HG02798 (cell line): ENCODE measurements around the gene BICDL2.
"Not testable (repeated sequence)": the region's sequence is repeated elsewhere in the genome, so short reads cannot be mapped to it uniquely, and the experiment has no call there.

Experiments
- ATAC-seq: cut with Tn5 transposase; IDR thresholded peaks from one replicate; pipeline ENCODE4 v1.9.1; 2021; ENCODE audit warnings: mild to moderate bottlenecking; ENCODE audit not compliant: unreplicated experiment, poor library complexity

The BICDL2 gene

DNA sequence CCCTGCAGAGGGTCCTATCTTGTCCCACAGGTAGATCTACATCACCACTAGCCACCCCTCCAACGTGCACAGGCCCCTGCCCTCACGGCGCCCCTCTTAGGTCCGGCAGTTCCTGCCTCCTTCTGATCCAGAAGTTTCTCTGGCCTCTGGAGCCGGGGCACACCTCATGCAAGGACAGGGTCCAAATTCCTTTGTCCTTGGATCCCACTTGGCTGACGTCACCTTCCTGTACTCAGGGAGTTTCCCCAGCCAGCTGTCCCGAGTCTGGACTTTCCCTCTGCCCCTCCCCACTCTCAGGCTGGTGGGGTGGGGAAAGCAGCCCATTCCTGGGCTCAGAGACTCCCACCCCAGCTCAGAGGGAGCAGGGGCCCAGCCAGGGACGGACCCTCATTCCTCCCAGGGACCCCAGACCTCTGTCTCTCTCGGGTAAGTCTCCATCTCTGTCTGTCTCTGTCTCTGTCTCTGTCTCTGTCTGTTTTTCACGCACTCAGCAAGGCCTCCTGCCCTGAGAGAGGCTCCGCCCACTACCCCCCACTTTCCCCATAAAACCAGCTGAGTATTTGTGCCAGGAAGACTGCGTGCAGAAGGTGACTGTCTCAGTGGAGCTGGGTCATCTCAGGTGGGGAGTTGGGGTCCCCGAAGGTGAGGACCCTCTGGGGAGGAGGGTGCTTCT is 28.5 kb upstream of the BICDL2 start, which contains the start of gene IL32:
Gene IL32 (plus strand): TSS at position 572 of the 673 bp plus-strand sequence. CDS start 172 bp downstream, outside the sequence.
- peak; percentile 52 for ATAC-seq

DNA sequence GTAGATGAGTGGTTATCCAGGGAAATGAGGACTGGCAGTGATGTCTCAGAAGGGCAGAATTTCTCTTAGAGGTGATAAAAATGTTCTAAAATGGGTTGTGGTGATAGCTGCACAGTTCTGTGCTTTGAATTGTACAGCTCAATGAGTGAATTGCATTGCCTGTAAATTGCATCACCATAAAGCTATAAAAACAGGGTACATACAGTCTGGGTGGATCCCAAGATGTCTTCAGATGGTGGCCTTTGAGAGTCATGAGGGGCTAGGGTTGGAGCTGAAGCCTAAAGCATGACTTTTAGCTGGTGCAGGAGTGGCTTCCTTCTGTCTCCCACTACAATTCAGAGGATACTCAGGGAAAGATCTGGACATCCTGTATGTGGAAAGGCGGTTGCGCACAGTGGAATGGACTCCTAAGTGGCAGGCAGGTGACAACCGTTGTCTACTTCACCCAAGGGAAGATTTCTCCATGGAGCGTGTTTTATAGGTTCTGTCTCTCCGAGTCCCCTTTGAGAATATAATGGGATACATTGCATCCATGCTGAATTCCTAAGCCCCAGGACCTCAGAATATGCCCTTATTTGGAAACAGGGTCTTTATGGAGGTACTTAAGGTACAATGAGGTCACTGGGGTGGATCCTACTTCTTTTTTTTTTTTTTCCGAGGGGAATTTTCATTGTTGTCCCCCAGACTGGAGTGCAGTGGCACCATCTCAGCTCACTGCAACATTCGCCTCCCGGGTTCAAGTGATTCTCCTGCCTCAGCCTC is 27.1 kb upstream of the BICDL2 start:
- no peak for ATAC-seq

DNA sequence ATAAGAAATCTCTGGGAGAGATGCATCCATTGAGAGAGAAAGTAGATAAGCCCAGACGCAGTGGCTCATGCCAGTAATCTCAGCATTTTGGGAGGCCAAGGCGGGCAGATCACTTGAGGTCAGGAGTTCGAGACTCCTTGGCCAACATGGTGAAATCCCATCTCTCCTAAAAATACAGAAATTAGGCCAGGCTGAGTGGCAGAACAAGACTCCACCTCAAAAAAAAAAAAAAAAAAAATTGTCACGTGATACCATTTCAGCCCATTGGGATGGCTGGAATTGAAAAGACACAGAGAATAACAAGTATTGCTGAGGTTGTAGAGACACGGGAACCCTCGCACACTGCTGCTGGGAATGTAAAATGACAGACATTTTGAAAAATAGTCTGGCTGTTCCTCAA is 25.8 kb upstream of the BICDL2 start:
- ATAC-seq = no peak

DNA sequence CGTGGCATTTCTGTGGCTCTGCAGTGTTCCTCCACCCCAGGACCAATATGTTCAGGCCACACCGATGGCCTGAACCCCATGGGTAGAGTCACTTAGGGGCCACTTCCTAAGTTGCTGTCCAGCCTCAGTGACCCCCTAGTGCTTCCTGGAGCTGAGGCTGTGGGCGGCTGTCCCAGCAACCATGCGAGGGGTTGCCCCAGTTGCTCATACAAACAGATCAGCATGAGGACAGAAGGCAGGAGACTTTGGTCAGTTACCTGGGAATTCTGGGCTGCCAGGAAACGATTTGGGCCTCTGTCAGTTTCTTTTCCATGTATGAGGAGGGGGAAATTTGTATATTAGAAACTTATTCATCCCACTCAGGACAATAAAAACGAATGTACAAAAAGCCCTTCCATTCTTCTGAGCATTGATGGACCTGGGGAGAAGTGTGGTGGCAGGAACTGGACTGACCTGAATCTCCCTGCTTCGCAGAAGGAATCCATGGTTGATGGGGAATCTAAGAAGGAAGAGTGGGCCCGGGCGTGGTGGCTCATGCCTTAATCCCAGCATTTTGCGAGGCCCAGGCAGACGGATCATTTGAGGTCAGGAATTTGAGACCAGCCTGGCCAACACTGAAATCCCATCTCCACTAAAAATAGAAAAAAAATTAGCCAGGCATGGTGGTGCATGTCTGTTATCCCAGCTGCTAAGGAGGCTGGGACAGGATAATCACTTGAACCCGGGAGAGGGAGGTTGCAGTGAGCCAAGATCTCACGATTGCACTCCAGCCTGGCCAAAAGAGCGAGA is 23.8 kb upstream of the BICDL2 start:
- ATAC-seq = no peak

DNA sequence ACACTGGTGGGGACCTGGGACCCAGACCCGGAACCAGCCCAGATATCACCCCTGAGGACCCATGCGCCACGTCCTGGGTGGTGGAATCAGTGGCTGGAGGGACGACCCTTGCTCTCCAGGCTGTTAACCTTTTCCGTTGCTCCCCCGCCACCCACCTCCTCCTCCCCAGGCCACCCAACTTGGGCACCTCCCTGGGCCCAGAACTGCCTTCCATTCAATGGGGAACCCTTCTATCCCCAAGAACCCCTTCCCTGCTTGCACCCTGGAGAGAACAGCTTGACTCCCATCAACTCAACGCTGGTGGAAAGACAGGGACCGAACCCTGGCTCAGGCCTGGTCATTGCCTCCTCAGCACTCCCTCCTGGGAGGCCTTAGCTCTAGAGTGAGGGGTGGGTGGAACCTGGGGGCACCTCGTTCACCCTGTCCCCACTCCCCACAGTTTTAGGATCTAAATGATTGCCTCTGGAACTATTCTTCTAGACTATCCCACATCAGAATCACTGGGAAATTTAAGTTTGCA is 23.0 kb upstream of the BICDL2 start:
- ATAC-seq = no peak

DNA sequence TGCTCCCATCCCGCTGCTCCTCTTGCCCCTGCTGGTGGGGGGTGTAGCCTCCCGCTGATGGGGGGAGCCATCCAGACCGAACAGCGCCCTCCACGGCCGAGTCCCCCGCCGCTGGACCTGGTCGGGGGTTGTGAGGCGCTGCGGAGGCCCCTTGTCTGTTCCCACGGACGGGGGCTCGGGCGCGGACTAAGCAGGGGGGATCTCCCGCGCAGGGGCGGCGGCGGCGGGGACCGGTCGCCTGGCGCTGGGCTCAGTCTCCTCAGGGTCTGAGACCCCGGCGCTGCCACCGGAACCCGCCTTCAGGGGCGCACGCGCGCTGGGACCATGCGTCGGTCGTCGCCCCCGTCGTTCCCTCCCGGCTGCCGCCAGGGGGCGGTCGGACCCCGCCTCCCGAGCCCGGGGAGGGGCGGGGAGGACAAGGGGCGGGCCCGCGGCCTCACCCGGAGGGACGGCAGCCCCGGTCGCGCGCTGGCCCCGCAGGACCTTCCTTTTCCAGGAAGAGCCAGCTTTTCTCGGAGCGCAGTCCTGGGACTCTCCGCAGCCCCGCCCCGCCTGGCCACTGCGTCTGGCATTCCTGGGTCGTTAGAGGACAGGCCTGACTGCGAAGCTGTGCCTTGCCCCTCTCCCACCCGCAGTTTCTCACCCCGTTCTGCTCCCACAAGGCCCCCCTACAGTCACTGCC is 22.4 kb upstream of the BICDL2 start:
- peak; percentile 86 for ATAC-seq

DNA sequence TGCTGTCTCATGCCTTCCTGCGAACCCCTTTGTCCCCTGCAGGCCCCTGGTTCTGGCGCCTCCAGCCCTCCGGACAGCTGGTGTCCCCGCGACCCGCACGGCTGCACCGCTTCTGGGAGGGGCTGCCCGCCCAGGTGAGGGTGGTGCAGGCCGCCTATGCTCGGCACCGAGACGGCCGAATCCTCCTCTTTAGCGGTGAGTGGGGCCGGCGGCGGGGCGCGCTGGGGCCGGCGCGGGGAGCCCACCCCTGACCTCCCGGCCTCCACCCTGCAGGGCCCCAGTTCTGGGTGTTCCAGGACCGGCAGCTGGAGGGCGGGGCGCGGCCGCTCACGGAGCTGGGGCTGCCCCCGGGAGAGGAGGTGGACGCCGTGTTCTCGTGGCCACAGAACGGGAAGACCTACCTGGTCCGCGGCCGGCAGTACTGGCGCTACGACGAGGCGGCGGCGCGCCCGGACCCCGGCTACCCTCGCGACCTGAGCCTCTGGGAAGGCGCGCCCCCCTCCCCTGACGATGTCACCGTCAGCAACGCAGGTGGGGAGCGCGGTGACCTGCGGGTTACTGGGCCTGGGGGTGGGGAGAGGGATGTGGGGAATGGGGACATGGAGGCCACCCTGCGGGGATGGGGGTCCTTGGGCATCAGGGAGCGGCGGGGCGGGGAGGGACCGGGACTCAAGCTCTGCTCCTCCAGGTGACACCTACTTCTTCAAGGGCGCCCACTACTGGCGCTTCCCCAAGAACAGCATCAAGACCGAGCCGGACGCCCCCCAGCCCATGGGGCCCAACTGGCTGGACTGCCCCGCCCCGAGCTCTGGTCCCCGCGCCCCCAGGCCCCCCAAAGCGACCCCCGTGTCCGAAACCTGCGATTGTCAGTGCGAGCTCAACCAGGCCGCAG is 21.6 kb upstream of the BICDL2 start:
- ATAC-seq = no peak

DNA sequence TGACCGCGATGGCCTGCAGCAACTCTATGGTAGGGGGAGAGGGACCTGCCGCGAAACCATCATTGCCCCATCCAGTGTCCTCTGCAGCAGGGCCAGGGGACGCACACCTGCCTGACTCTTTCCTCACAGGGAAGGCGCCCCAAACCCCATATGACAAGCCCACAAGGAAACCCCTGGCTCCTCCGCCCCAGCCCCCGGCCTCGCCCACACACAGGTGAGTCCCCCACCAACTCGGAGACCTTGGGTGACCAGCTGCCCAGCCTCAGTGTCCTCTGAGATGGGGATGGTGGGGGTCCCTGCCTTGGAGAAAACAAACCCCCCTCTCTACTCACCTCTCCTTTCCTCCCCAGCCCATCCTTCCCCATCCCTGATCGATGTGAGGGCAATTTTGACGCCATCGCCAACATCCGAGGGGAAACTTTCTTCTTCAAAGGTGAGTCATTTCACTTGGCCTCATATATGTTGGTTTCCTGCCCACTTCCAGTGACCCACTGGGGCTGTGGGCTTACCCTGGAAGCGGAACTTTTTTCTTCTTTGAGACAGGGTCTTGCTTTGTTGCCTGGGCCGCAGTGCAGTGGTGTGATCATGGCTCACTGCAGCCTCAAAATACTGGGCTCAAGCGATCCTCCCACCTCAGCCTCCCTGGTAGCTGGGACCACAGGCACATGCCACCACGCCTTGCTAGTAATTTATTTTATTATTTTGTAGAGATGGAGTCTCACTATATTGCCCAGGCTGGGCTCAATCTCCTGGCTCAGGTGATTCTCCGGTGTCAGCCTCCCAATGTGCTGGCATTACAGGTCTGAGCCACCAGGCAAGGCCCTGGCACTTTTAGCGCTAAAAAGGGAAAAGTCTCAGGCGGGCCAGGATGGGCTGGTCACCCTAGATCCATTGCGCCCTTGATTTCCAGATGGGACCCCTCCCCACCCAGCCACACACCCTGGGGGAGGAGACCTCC is 20.7 kb upstream of the BICDL2 start:
- no peak for ATAC-seq

DNA sequence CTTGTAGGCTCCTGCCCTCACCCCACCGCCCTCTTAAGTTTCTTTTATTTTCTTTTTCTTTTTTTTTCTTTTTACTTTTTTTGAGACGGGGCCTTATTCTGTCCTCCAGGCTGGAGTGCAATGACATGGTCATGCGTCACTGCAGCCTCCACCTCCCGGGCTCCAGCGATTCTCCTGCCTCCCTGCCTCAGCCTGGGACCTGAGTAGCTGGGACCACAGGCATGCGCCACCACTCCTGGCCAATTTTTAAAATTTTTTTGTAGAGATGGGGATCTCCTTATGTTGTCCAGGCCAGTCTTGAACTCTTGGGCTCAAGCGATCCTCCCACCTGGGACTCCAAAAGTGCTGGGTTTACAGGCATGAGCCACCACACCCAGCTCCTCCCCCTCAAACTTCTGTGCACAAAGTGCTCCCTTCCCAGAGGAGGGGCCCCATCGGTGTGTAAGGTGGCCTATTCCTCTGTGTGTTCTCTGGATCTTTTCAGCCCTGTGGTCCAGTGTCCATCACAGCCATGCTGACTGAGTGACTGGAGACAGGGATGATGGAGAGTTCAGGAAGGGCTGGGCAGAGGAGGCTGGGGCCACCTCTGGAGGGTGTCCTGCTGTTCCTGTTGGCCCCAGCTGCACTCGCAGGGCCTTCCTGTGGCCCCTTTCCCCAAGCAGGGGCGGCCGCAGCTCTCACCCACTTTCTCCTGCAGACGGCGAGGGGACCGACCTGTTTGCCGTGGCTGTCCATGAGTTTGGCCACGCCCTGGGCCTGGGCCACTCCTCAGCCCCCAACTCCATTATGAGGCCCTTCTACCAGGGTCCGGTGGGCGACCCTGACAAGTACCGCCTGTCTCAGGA is 19.8 kb upstream of the BICDL2 start:
- no peak for ATAC-seq

DNA sequence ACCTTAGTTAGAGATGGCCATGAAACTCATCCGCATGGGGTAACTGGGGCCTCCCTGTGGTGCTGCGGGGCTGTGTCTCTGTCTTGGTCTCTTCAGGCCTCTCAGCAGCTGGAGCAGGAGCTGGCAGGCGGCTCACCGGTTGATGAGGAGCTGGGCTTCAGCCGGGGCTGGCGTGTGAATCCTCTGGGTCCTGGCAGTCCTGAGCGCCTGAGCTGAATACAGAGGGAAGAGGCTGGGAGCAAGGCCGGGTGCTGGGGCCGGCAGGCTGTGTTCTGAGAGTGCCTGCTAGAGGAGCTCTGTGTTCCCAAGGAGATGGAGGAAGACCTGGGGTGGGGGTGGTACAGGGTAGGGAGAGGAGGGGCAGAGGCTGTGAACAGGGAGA is 19.0 kb upstream of the BICDL2 start:
- not testable (repeated sequence) for ATAC-seq

DNA sequence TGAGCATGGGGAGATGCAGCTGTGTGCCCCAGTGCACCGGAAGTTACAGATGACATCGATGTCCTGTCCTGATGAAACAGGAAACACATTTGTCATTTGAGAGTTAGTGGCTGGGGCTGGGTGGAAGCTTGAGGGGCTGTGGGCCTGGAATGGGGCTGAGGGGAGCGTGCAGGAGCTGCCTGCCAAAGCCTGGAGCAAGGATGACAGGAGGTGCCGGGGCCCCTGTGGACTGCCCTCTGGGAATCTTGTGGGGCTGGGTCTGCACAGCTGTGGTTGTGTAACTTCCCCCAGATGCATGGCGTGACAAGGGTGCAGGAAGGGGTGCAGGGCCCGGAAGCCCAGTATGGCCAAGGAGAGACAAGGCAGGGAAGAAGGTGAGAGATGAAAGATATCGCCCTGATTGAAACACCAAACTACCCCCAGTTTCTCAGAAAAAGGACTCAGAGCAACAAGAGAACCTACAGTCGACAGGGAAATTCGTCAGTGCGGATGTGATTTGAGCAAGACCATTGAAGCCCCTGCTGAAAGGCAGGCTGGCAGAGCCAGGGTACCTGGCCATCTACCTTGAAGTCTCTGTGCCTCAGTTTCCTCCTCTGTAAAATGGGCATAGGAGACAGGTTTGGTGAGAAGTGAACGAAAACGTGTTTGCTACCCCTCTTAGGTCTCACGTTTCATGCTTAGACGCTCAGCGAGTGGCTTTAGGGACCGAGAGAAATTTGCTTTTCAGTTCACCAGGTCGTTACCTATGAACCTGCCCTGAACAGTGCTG is 18.4 kb upstream of the BICDL2 start:
- ATAC-seq = no peak

DNA sequence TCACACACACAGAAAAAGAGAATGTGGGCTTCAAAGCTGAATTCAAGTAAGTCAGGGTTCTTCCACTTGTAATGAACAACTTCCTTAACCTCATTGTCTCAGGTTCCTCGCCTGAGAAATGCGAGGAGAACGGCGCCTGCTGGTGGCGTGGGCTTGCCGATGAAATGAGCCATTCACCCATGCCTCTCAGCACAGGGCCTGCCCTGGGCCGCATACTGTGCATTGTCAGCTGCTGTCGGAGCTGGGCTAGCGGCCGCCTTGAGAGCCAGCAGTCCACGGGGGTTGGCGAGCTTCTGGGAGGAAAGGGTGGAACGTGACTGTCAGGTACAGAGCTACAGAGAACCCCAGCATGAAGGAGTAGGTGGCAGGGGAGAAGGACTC is 16.6 kb upstream of the BICDL2 start:
- not testable (repeated sequence) for ATAC-seq

DNA sequence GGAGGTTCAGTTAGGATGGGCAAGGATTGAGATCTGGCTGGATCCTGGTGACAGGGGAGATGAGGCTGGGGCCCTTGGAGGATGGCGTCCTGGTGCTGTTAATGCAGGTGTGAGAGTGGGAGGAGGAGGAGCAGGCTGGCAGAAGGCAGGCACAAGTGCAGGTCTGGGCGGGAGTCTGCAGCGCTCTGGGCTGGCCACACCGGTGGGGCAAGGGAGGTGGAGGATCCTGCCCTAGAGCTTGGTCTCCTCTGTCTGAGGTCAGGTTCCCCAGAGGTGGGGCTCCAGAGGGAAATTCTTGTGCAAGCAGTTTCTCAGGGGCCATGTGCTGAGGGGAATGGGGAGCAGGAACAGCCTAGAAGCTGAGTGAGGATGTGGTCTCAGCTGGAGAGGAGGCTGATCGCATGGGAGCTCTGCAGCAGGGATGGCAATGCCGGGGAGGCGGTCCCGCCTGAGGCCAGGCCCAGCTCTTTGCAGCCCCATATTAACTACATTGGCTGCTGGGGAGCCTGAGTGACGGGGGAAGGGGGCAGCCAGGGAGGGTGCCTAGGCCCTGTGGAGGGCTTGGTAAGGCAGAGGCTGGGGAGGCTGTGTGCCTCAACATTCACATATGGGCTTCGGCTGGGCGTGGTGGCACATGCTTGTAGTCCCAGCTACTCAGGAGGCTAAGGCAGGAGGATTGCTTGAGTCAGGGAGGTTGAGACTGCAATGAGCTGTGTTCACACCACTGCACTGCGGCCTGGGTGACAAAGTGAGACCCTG is 16.0 kb upstream of the BICDL2 start:
- not testable (repeated sequence) for ATAC-seq

DNA sequence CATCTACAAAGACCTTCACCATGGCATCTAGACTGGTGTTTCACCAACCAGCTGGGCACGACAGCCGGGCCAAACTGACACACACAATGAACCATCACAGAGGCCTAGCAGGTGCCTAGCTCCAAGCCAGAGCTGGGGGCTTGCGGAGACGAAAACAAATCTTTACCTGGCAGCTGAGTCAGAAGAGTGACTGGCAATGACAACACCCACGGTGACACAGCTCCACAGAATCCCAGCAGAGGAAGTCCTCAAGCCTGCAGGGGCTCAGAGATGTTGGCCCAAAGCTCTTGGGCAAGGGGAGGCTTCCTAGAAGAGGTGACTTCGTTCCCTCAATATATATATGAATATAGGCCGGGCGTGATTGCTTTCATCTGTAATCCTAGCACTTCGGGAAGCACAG is 14.8 kb upstream of the BICDL2 start:
- no peak for ATAC-seq

DNA sequence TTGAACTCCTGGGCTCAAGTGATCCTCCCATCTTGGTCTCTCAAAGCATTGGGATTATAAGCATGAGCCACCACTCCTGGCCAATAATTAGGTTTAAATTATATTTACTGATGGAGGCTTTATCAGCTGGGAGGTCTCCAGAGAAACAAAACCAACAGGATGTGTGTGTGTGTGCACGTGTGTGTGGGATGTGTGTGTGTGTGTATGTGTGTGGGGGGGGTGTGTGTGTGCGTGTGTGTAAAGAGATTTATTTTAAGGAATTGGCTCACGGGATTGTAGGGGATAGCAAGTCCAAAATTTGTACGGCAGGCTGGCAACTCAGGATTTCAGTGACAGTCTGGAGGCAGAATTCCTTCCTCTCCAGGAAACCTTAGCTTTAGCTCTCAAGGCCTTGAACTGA is 14.3 kb upstream of the BICDL2 start:
- no peak for ATAC-seq

DNA sequence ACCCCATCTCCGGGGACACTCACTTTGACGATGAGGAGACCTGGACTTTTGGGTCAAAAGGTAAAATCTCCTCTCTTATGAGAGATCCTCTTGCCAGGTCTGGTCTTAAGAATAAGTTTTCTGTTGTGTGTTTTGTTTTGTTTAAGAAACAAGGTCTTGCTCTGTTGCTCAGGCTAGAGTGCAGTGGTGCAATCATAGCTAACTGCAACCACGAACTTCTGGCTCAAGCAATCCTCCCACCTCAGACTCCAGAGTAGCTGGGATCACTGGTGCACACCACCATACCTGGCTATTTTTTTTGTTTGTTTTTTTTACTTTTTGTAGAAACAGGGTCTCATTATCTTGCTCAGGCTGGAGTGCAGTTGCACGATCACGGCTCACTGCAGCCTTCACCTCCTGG is 13.7 kb upstream of the BICDL2 start:
- no peak for ATAC-seq
